DND-41 (cell line): ENCODE measurements around the gene ATP7A.

Source experiments
- EZH2 ChIP-seq: IDR thresholded peaks from 3 replicates; pipeline ENCODE4 v1.6.1; 2012; ENCODE audit warnings: borderline replicate concordance, low read depth, mild to moderate bottlenecking, moderate library complexity, low read length, inconsistent platforms; ENCODE audit not compliant: severe bottlenecking
- TF ChIP-seq, protein P1 (sequence below): IDR thresholded peaks from 2 replicates; pipeline ENCODE4 v1.5.1; 2012; ENCODE audit warnings: borderline replicate concordance, low read length, moderate library complexity, mild to moderate bottlenecking; ENCODE audit not compliant: poor library complexity, severe bottlenecking; ENCODE audit errors: extremely low read depth

DNA sequence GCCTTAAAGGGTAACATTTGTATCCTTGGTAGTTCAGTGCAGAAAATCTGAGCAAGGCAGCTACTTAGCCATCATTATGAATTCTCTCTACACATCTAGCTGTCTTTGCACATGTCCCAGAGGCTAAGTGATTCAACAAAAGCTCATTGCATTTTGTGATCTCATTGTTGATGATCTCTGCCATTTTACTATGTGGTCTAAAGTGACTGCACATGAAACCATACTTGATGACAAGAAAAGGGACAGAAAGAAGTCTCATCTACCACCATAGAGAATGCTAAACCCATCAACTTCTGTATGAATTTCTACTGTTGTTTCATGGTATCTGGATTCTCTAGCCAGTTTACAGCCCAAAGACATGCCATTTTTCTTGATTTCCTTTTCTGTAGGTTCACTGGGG lies 187.6 kb downstream of the ATP7A start:
- TF ChIP-seq EZH2, result no peak
- TF ChIP-seq, protein P1, sequence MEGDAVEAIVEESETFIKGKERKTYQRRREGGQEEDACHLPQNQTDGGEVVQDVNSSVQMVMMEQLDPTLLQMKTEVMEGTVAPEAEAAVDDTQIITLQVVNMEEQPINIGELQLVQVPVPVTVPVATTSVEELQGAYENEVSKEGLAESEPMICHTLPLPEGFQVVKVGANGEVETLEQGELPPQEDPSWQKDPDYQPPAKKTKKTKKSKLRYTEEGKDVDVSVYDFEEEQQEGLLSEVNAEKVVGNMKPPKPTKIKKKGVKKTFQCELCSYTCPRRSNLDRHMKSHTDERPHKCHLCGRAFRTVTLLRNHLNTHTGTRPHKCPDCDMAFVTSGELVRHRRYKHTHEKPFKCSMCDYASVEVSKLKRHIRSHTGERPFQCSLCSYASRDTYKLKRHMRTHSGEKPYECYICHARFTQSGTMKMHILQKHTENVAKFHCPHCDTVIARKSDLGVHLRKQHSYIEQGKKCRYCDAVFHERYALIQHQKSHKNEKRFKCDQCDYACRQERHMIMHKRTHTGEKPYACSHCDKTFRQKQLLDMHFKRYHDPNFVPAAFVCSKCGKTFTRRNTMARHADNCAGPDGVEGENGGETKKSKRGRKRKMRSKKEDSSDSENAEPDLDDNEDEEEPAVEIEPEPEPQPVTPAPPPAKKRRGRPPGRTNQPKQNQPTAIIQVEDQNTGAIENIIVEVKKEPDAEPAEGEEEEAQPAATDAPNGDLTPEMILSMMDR, result no peak
